T-cell (primary cell): Measurements from ENCODE around the gene DMXL1. TPM values are rescaled to one million over a fixed set of nuclear protein-coding genes. Genes with fewer than 3 reads are reported as not detected.

Experiments used
- ATAC-seq, 4 experiments: fragments of 200-7000 bp in 3 of 4; fragments of 150-1000 bp in 1 of 4; cut with Tn5 transposase; replicated peaks in 1 of 4; 1 replicate in 3 of 4; 2 replicates in 1 of 4; pipeline ENCODE4 v1.10.0; 2021; ENCODE audit warnings: moderate library complexity in 3 of 4, mild to moderate bottlenecking in 2 of 4, moderate number of reproducible peaks in 1 of 4
- CTCF ChIA-PET, 2 donors: fragments of 300-600 bp; sonication (Branson Sonifier 250); formaldehyde crosslinking; loops; one replicate each; lab custom pipeline; 2022; ENCODE audit warnings: antibody characterized with exemption in 2 of 2; lab: Charles Lee
- POLR2A ChIA-PET, 2 donors: fragments of 300-600 bp; sonication (Branson Sonifier 250); formaldehyde crosslinking; loops; one replicate each; lab custom pipeline; 2022; ENCODE audit warnings: antibody characterized with exemption in 2 of 2; lab: Charles Lee
- DNase-seq, 35 experiments: peaks; one replicate each; pipeline versions ENCODE4 v3.0.0 to v3.0.0-alpha.2; 2013 to 2023
- H3K27ac ChIP-seq: one replicate; pipeline ENCODE4 v1.5.1; 2013; ENCODE audit warnings: low read length
- H3K27me3 ChIP-seq, 2 experiments: replicated peaks in 1 of 2; 1 replicate in 1 of 2; 2 replicates in 1 of 2; pipeline versions ENCODE4 v1.6.1 to v1.7.0; 2013; ENCODE audit warnings: low read length in 1 of 2, mixed read lengths in 1 of 2; ENCODE audit not compliant: control insufficient read depth in 2 of 2, insufficient read depth in 2 of 2; ENCODE audit errors: extremely low read depth in 1 of 2
- H3K36me3 ChIP-seq, 2 donors: 1 replicate in 1 of 2; 2 replicates in 1 of 2; pipeline versions ENCODE4 v1.6.1 to v1.7.0; 2013; ENCODE audit warnings: low read length in 1 of 2; ENCODE audit not compliant: control insufficient read depth in 2 of 2, insufficient read depth in 1 of 2; ENCODE audit errors: extremely low read depth in 1 of 2
- H3K4me1 ChIP-seq, 2 experiments: 1 replicate in 1 of 2; 2 replicates in 1 of 2; pipeline versions ENCODE4 v1.6.1 to v1.7.0; 2013; ENCODE audit warnings: low read length in 2 of 2, mixed read lengths in 1 of 2; ENCODE audit not compliant: insufficient read depth in 2 of 2, control insufficient read depth in 1 of 2; ENCODE audit errors: extremely low read depth in 1 of 2
- H3K4me3 ChIP-seq, 2 donors: 1 replicate in 1 of 2; 2 replicates in 1 of 2; pipeline versions ENCODE4 v1.5.1 to v1.7.0; 2013; ENCODE audit warnings: mild to moderate bottlenecking in 2 of 2, low read length in 1 of 2, moderate library complexity in 1 of 2; ENCODE audit not compliant: control insufficient read depth in 1 of 2; ENCODE audit errors: extremely low read depth in 1 of 2
- H3K9me3 ChIP-seq: 2 replicates; pipeline ENCODE4 v1.7.0; 2013
- H3K27ac Mint-ChIP-seq, 2 donors: one replicate each; pipeline ENCODE4 v1.8.0; 2020 to 2021; ENCODE audit warnings: mild to moderate bottlenecking in 2 of 2, mixed read lengths in 2 of 2
- H3K27me3 Mint-ChIP-seq, 2 donors: one replicate each; pipeline ENCODE4 v1.8.0; 2021 to 2022; ENCODE audit warnings: mixed read lengths in 2 of 2
- H3K36me3 Mint-ChIP-seq: one replicate; pipeline ENCODE4 v1.8.0; 2021; ENCODE audit warnings: mixed read lengths
- H3K4me1 Mint-ChIP-seq, 3 donors: one replicate each; pipeline ENCODE4 v1.8.0; 2020 to 2022; ENCODE audit warnings: mixed read lengths in 3 of 3, mild to moderate bottlenecking in 1 of 3
- H3K4me3 Mint-ChIP-seq, 3 donors: one replicate each; pipeline ENCODE4 v1.8.0; 2020 to 2022; ENCODE audit warnings: mild to moderate bottlenecking in 3 of 3, mixed read lengths in 3 of 3, moderate library complexity in 3 of 3
- H3K9me3 Mint-ChIP-seq, 3 donors: one replicate each; pipeline ENCODE4 v1.8.0; 2020 to 2022; ENCODE audit warnings: mixed read lengths in 3 of 3
- WGBS: methylation state at CpG from one replicate; pipeline ENCODE4 v1.1.5; 2013; ENCODE audit warnings: missing lambda C conversion rate; ENCODE audit not compliant: insufficient coverage; 5-methylcytosine and 5-hydroxymethylcytosine counted together
- total RNA-seq, 35 experiments: library from RNA in 6 of 35; stranded (reverse) in 6 of 35; fragments of 120-200 nt in 1 of 35; gene quantifications; one replicate each; pipeline versions ENCODE4 v1.2.1 to v1.2.4 and lab custom pipeline; 2013 to 2026

DMXL1 gene
- total RNA-seq, 5 donors from 2014 or later (not counting 1 experiment from before 2014, with no cell fraction given) = 25.8 to 37.2 (median 28.2) TPM

- Histone ChIP-seq H3K36me3 (peaks cover 0 to 5% of the 10 kb centered on the region in 2 donors), H3K4me1 (no peaks in the 10 kb centered on the region), H3K9me3 (no peaks in the 10 kb centered on the region), H3K27ac (no peak overlapping the region), H3K4me3 (no peak overlapping the region), H3K27me3 (no peaks in the 10 kb centered on the region)
- Mint-ChIP-seq H3K27me3 (no peaks in the 10 kb centered on the region), H3K9me3 (peaks cover 0 to 12% (median 8%) of the 10 kb centered on the region in 3 donors), H3K4me3 (no peak overlapping the region), H3K4me1 (no peaks in the 10 kb centered on the region), H3K36me3 (peaks cover 75% of the 10 kb centered on the region), H3K27ac (no peak overlapping the region)
- DNase-seq (no peak), ATAC-seq (no peak)
- CTCF ChIA-PET = no interaction called here
- POLR2A ChIA-PET = interaction anchor here (0.6 to 0.7 kb wide), 2 partner anchors 17 to 251 kb away, joined by 4 to 5 read pairs; no protein-coding TSS in a partner anchor
- WGBS = no CpG with 5 or more reads among the region's 2 CpGs
Observed at GRCh38 chr5:119158144-119158543, 87.3 kb downstream of the DMXL1 start.

GRCh38 chr5:119161430-119161829 is 90.5 kb downstream of the DMXL1 start:
- ChIA-PET CTCF (interaction anchor here in 1 of 2 donors (0.7 kb wide), 1 partner anchor 301 kb away, joined by 3 read pairs; no protein-coding TSS in a partner anchor), POLR2A (no interaction called here)
- Histone ChIP-seq H3K4me1 (no peaks in the 10 kb centered on the region), H3K9me3 (no peaks in the 10 kb centered on the region), H3K27ac (no peak overlapping the region), H3K36me3 (peaks cover 0 to 8% of the 10 kb centered on the region in 2 donors), H3K27me3 (no peaks in the 10 kb centered on the region), H3K4me3 (no peak overlapping the region)
- peaks cover 0 to 16% (median 9%) of the 10 kb centered on the region in 3 donors for H3K9me3 Mint-ChIP-seq
- DNase-seq (no peak), ATAC-seq (no peak)
- H3K27me3 Mint-ChIP-seq = no peaks in the 10 kb centered on the region
- no peak overlapping the region for H3K27ac Mint-ChIP-seq
- WGBS = 100% methylated on average over 3 of the region's 4 CpGs
- H3K4me1 Mint-ChIP-seq = no peaks in the 10 kb centered on the region
- peaks cover 60% of the 10 kb centered on the region for H3K36me3 Mint-ChIP-seq
- no peak overlapping the region for H3K4me3 Mint-ChIP-seq

- DNase-seq (no peak), ATAC-seq (no peak)
- CTCF ChIA-PET = interaction anchor here in 1 of 2 donors (1.0 kb wide), 1 partner anchor 42 kb away, joined by 5 read pairs; no protein-coding TSS in a partner anchor
- peaks cover 0 to 8% of the 10 kb centered on the region in 2 donors for H3K36me3 ChIP-seq
- no peak overlapping the region for H3K4me3 ChIP-seq
- no peaks in the 10 kb centered on the region for H3K9me3 ChIP-seq
- no peaks in the 10 kb centered on the region for H3K27me3 ChIP-seq
- H3K36me3 Mint-ChIP-seq = peaks cover 41% of the 10 kb centered on the region
- no peak overlapping the region for H3K27ac ChIP-seq
- H3K27ac Mint-ChIP-seq = no peak overlapping the region
- H3K9me3 Mint-ChIP-seq = peaks cover 0 to 4% (median 2%) of the 10 kb centered on the region in 3 donors
- POLR2A ChIA-PET = interaction anchor here in 1 of 2 donors (0.6 kb wide), 1 partner anchor 26 kb away, joined by 3 read pairs; no protein-coding TSS in a partner anchor
- H3K4me1 Mint-ChIP-seq = peaks cover 4 to 11% (median 7%) of the 10 kb centered on the region in 3 donors
- WGBS = no CpG with 5 or more reads among the region's 4 CpGs
- H3K4me3 Mint-ChIP-seq = no peak overlapping the region
- no peaks in the 10 kb centered on the region for H3K4me1 ChIP-seq
- H3K27me3 Mint-ChIP-seq = no peaks in the 10 kb centered on the region
Observed at GRCh38 chr5:119166026-119166425, 95.1 kb downstream of the DMXL1 start.

GRCh38 chr5:119168401-119168800 is 97.5 kb downstream of the DMXL1 start:
- Mint-ChIP-seq H3K27ac (no peak overlapping the region), H3K4me1 (peaks cover 4 to 11% (median 7%) of the 10 kb centered on the region in 3 donors), H3K9me3 (peaks cover 0 to 4% (median 2%) of the 10 kb centered on the region in 3 donors), H3K27me3 (no peaks in the 10 kb centered on the region), H3K36me3 (peaks cover 46% of the 10 kb centered on the region), H3K4me3 (no peak overlapping the region)
- Histone ChIP-seq H3K27me3 (no peaks in the 10 kb centered on the region), H3K4me3 (no peak overlapping the region), H3K9me3 (no peaks in the 10 kb centered on the region), H3K27ac (no peak overlapping the region), H3K4me1 (no peaks in the 10 kb centered on the region), H3K36me3 (peaks cover 0 to 3% of the 10 kb centered on the region in 2 donors)
- DNase-seq = no peak
- ChIA-PET CTCF (interaction anchor here in 1 of 2 donors (1.1 kb wide), 1 partner anchor 103 kb away, joined by 3 read pairs; no protein-coding TSS in a partner anchor), POLR2A (interaction anchor here in 1 of 2 donors (0.7 kb wide), 2 partner anchors 10 to 293 kb away, joined by 3 read pairs; no protein-coding TSS in a partner anchor)
- WGBS = no CpG with 5 or more reads among the region's 1 CpG
- no peak for ATAC-seq

GRCh38 chr5:119171686-119172085 is 100.8 kb downstream of the DMXL1 start:
- DNase-seq (no peak), ATAC-seq (no peak)
- no peak overlapping the region for H3K4me3 ChIP-seq
- no peaks in the 10 kb centered on the region for H3K27me3 ChIP-seq
- peaks cover 10 to 17% (median 10%) of the 10 kb centered on the region in 3 donors for H3K4me1 Mint-ChIP-seq
- no peak overlapping the region for H3K27ac Mint-ChIP-seq
- H3K9me3 Mint-ChIP-seq = no peaks in the 10 kb centered on the region
- H3K27me3 Mint-ChIP-seq = no peaks in the 10 kb centered on the region
- ChIA-PET POLR2A (no interaction called here), CTCF (no interaction called here)
- H3K4me3 Mint-ChIP-seq = no peak overlapping the region
- no peak overlapping the region for H3K27ac ChIP-seq
- no peaks in the 10 kb centered on the region for H3K36me3 ChIP-seq
- H3K36me3 Mint-ChIP-seq = peaks cover 52% of the 10 kb centered on the region
- H3K9me3 ChIP-seq = no peaks in the 10 kb centered on the region
- no peaks in the 10 kb centered on the region for H3K4me1 ChIP-seq

- H3K4me3 ChIP-seq = no peak overlapping the region
- peaks cover 0 to 5% of the 10 kb centered on the region in 2 donors for H3K36me3 ChIP-seq
- no peak for ATAC-seq
- H3K4me1 Mint-ChIP-seq = peaks cover 3 to 8% (median 6%) of the 10 kb centered on the region in 3 donors
- H3K27ac Mint-ChIP-seq = no peak overlapping the region
- no peaks in the 10 kb centered on the region for H3K4me1 ChIP-seq
- WGBS = no CpG with 5 or more reads among the region's 2 CpGs
- H3K27ac ChIP-seq = no peak overlapping the region
- no peaks in the 10 kb centered on the region for H3K9me3 Mint-ChIP-seq
- peaks cover 53% of the 10 kb centered on the region for H3K36me3 Mint-ChIP-seq
- H3K27me3 Mint-ChIP-seq = no peaks in the 10 kb centered on the region
- no peaks in the 10 kb centered on the region for H3K9me3 ChIP-seq
- no peak overlapping the region for H3K4me3 Mint-ChIP-seq
- ChIA-PET POLR2A (no interaction called here), CTCF (interaction anchor here in 1 of 2 donors (0.7 kb wide), 1 partner anchor 150 kb away, joined by 3 read pairs; no protein-coding TSS in a partner anchor)
- DNase-seq = no peak
- H3K27me3 ChIP-seq = no peaks in the 10 kb centered on the region
Observed at GRCh38 chr5:119174578-119175163, 103.8 kb downstream of the DMXL1 start.
